ENCODE data around the gene RAP1GAP2. TPM values are rescaled to one million over a fixed set of nuclear protein-coding genes. Genes with fewer than 3 reads are reported as not detected.
A peak's percentile ranks its signal among the peaks of the same experiment; 100 is the strongest.

RAP1GAP2 gene
- total RNA-seq, 1 donor from 2014 or later: 3.8 TPM

GRCh38 chr17:2911035-2911754 is 115.0 kb downstream of the RAP1GAP2 start:
- Histone ChIP-seq H3K36me3 (no peaks in the 10 kb centered on the region), H2AFZ (replicated peaks) (no peak overlapping the region), H4K20me1 (ENCODE audit: low read depth) (no peaks in the 10 kb centered on the region), H3K4me1 (peaks cover 6% of the 10 kb centered on the region), H3K4me2 (no peak overlapping the region), H3K27me3 (no peaks in the 10 kb centered on the region), H3K9ac (no peak overlapping the region), H3K79me2 (ENCODE audit: low read depth) (no peaks in the 10 kb centered on the region), H3K4me3 (no peak overlapping the region), H3F3A (ENCODE audit: low read depth) (no peaks in the 10 kb centered on the region), H3K27ac (no peak overlapping the region), H3K9me3 (ENCODE audit: low read depth) (no peaks in the 10 kb centered on the region)
- Mint-ChIP-seq H3K9me3 (peaks cover 2% of the 10 kb centered on the region), H3K27ac (peak overlapping the region; percentile 60), H3K4me3 (no peak overlapping the region), H3K27me3 (ENCODE audit: insufficient read depth, low read depth) (peaks cover 6% of the 10 kb centered on the region), H3K36me3 (no peaks in the 10 kb centered on the region), H3K4me1 (peaks cover 17% of the 10 kb centered on the region)
- no peak for DNase-seq (ENCODE audit: low spot score)
- TF ChIP-seq EZH2 (IDR thresholded peaks at IDR 0.05) (no peak), CTCF (IDR thresholded peaks at IDR 0.05) (no peak)

- Histone ChIP-seq H3F3A (ENCODE audit: low read depth) (no peaks in the 10 kb centered on the region), H4K20me1 (ENCODE audit: low read depth) (no peaks in the 10 kb centered on the region), H3K4me3 (no peak overlapping the region), H3K36me3 (no peaks in the 10 kb centered on the region), H3K27me3 (no peaks in the 10 kb centered on the region), H3K79me2 (ENCODE audit: low read depth) (no peaks in the 10 kb centered on the region), H3K4me1 (peaks cover 6% of the 10 kb centered on the region), H3K4me2 (no peak overlapping the region), H3K9me3 (ENCODE audit: low read depth) (no peaks in the 10 kb centered on the region), H3K9ac (no peak overlapping the region), H2AFZ (replicated peaks) (no peak overlapping the region), H3K27ac (no peak overlapping the region)
- H3K4me3 Mint-ChIP-seq: no peak overlapping the region
- no peak overlapping the region for H3K27ac Mint-ChIP-seq
- peaks cover 2% of the 10 kb centered on the region for H3K9me3 Mint-ChIP-seq
- no peaks in the 10 kb centered on the region for H3K36me3 Mint-ChIP-seq
- DNase-seq (ENCODE audit: low spot score): no peak
- peaks cover 17% of the 10 kb centered on the region for H3K4me1 Mint-ChIP-seq
- H3K27me3 Mint-ChIP-seq (ENCODE audit: insufficient read depth, low read depth): peaks cover 7% of the 10 kb centered on the region
- TF ChIP-seq EZH2 (IDR thresholded peaks at IDR 0.05): no peak
- TF ChIP-seq EZH2phosphoT487 (IDR thresholded peaks at IDR 0.05): no peak
- TF ChIP-seq CTCF (IDR thresholded peaks at IDR 0.05): no peak
These were observed 115.5 kb downstream of the RAP1GAP2 start for GRCh38 chr17:2911755-2912111.

GRCh38 chr17:2912754-2913153 is 116.5 kb downstream of the RAP1GAP2 start:
- Histone ChIP-seq H3K4me2 (no peak overlapping the region), H3K9me3 (ENCODE audit: low read depth) (no peaks in the 10 kb centered on the region), H3K27ac (no peak overlapping the region), H2AFZ (replicated peaks) (no peak overlapping the region), H3K36me3 (no peaks in the 10 kb centered on the region), H3K27me3 (no peaks in the 10 kb centered on the region), H3K4me3 (no peak overlapping the region), H4K20me1 (ENCODE audit: low read depth) (no peaks in the 10 kb centered on the region), H3F3A (ENCODE audit: low read depth) (no peaks in the 10 kb centered on the region), H3K9ac (no peak overlapping the region), H3K4me1 (peaks cover 6% of the 10 kb centered on the region), H3K79me2 (ENCODE audit: low read depth) (no peaks in the 10 kb centered on the region)
- Mint-ChIP-seq H3K4me3 (no peak overlapping the region), H3K27me3 (ENCODE audit: insufficient read depth, low read depth) (peaks cover 9% of the 10 kb centered on the region), H3K4me1 (peaks cover 17% of the 10 kb centered on the region), H3K36me3 (no peaks in the 10 kb centered on the region), H3K9me3 (peaks cover 2% of the 10 kb centered on the region), H3K27ac (no peak overlapping the region)
- no peak for TF ChIP-seq CTCF (IDR thresholded peaks at IDR 0.05)
- TF ChIP-seq EZH2 (IDR thresholded peaks at IDR 0.05): no peak
- no peak for TF ChIP-seq EZH2phosphoT487 (IDR thresholded peaks at IDR 0.05)
- DNase-seq (ENCODE audit: low spot score): no peak

Measured in neural progenitor cell (in vitro differentiated cells).